ENCODE results near the gene POLR3F.

DNA sequence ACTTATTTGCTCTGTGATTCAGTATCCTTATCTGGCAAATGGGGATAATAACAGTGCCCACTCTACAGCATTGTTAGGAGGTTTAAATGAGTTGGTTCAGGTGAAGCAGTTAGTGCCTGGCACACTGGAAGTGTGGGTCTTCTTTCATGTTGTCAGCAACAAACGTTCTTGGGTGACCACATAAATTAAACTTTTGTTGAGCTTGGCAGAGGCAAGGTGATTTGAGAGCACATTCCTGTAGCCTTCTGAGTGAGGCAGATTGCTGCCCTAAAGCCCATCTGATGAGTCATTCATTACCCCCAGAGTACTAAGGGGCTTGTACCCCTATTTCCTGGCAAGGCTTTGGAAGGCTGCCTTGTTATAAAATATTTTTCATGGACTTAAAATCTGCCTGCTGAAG lies 66.3 kb downstream of the POLR3F start:
- TF ChIP-seq FOXM1 (IDR thresholded peaks at IDR 0.05; ENCODE audit: borderline replicate concordance, low read depth) (no peak), EP300 (IDR thresholded peaks at IDR 0.05; ENCODE audit: borderline replicate concordance) (no peak), TAF1 (IDR thresholded peaks at IDR 0.05; ENCODE audit: low read depth) (no peak), EGR1 (IDR thresholded peaks at IDR 0.05) (no peak)
- TF ChIP-seq, protein P1, sequence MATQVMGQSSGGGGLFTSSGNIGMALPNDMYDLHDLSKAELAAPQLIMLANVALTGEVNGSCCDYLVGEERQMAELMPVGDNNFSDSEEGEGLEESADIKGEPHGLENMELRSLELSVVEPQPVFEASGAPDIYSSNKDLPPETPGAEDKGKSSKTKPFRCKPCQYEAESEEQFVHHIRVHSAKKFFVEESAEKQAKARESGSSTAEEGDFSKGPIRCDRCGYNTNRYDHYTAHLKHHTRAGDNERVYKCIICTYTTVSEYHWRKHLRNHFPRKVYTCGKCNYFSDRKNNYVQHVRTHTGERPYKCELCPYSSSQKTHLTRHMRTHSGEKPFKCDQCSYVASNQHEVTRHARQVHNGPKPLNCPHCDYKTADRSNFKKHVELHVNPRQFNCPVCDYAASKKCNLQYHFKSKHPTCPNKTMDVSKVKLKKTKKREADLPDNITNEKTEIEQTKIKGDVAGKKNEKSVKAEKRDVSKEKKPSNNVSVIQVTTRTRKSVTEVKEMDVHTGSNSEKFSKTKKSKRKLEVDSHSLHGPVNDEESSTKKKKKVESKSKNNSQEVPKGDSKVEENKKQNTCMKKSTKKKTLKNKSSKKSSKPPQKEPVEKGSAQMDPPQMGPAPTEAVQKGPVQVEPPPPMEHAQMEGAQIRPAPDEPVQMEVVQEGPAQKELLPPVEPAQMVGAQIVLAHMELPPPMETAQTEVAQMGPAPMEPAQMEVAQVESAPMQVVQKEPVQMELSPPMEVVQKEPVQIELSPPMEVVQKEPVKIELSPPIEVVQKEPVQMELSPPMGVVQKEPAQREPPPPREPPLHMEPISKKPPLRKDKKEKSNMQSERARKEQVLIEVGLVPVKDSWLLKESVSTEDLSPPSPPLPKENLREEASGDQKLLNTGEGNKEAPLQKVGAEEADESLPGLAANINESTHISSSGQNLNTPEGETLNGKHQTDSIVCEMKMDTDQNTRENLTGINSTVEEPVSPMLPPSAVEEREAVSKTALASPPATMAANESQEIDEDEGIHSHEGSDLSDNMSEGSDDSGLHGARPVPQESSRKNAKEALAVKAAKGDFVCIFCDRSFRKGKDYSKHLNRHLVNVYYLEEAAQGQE (IDR thresholded peaks at IDR 0.05; ENCODE audit: low read depth), result no peak
- TF ChIP-seq, protein P2, sequence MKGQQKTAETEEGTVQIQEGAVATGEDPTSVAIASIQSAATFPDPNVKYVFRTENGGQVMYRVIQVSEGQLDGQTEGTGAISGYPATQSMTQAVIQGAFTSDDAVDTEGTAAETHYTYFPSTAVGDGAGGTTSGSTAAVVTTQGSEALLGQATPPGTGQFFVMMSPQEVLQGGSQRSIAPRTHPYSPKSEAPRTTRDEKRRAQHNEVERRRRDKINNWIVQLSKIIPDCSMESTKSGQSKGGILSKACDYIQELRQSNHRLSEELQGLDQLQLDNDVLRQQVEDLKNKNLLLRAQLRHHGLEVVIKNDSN (IDR thresholded peaks at IDR 0.05), result no peak

Data from Ishikawa (cell line).